H9 (cell line): ENCODE measurements around the gene STK38L. TPM values are rescaled to one million over a fixed set of nuclear protein-coding genes. Genes with fewer than 3 reads are reported as not detected.
A peak's percentile ranks its signal among the peaks of the same experiment; 100 is the strongest.

ENCODE experiments used
- DNase-seq: peaks from one replicate; pipeline ENCODE4 v3.0.0-alpha.2; 2017
- H2AFZ ChIP-seq: one replicate; pipeline ENCODE4 v1.6.1; 2013; ENCODE audit warnings: mild to moderate bottlenecking, low read length, control low read depth, moderate library complexity
- H2AK5ac ChIP-seq: 2 replicates; pipeline ENCODE4 v1.6.1; 2013; ENCODE audit warnings: low read length, control low read depth, mixed read lengths; ENCODE audit not compliant: insufficient read length
- H2BK120ac ChIP-seq: one replicate; pipeline ENCODE4 v1.6.1; 2013; ENCODE audit warnings: low read depth, mild to moderate bottlenecking, low read length, control low read depth, inconsistent platforms; ENCODE audit not compliant: poor library complexity, severe bottlenecking
- H2BK12ac ChIP-seq: 2 replicates; pipeline ENCODE4 v1.6.1; 2013; ENCODE audit warnings: low read length, control low read depth, mixed read lengths, low read depth; ENCODE audit not compliant: insufficient read length
- H2BK15ac ChIP-seq: 2 replicates; pipeline ENCODE4 v1.6.1; 2013; ENCODE audit warnings: low read depth, low read length, control low read depth
- H2BK20ac ChIP-seq: one replicate; pipeline ENCODE4 v1.6.1; 2013; ENCODE audit warnings: low read depth, mild to moderate bottlenecking, low read length, control low read depth, inconsistent platforms; ENCODE audit not compliant: poor library complexity, severe bottlenecking
- H2BK5ac ChIP-seq: 2 replicates; pipeline ENCODE4 v1.6.1; 2013; ENCODE audit warnings: low read length, control low read depth, mixed read lengths; ENCODE audit not compliant: insufficient read length
- H3K14ac ChIP-seq: 2 replicates; pipeline ENCODE4 v1.6.1; 2013; ENCODE audit warnings: low read length, control low read depth; ENCODE audit not compliant: insufficient read depth
- H3K18ac ChIP-seq: 2 replicates; pipeline ENCODE4 v1.6.1; 2013; ENCODE audit warnings: low read depth, mild to moderate bottlenecking, mixed read lengths, low read length, control low read depth; ENCODE audit not compliant: insufficient read length
- H3K23ac ChIP-seq: 2 replicates; pipeline ENCODE4 v1.6.1; 2013; ENCODE audit warnings: low read length, control low read depth, mixed read lengths, low read depth; ENCODE audit not compliant: insufficient read length
- H3K23me2 ChIP-seq: 2 replicates; pipeline ENCODE4 v1.6.1; 2013; ENCODE audit warnings: low read depth, mild to moderate bottlenecking, mixed read lengths, low read length, control low read depth; ENCODE audit not compliant: insufficient read length, poor library complexity, severe bottlenecking
- H3K27ac ChIP-seq: 2 replicates; pipeline ENCODE4 v1.5.1; 2013; ENCODE audit warnings: low read length, control low read depth, mixed read lengths, low read depth; ENCODE audit not compliant: insufficient read length
- H3K27me3 ChIP-seq: 2 replicates; pipeline ENCODE4 v1.6.1; 2013; ENCODE audit warnings: low read length, control low read depth, inconsistent platforms; ENCODE audit not compliant: insufficient read depth
- H3K4ac ChIP-seq: 2 replicates; pipeline ENCODE4 v1.6.1; 2013; ENCODE audit warnings: low read depth, mild to moderate bottlenecking, control low read depth, inconsistent platforms, low read length, moderate library complexity
- H3K4me1 ChIP-seq: 2 replicates; pipeline ENCODE4 v1.6.1; 2013; ENCODE audit warnings: low read length, control low read depth, inconsistent platforms; ENCODE audit not compliant: insufficient read depth
- H3K4me2 ChIP-seq: 2 replicates; pipeline ENCODE4 v1.6.1; 2013; ENCODE audit warnings: low read length, control low read depth, mixed read lengths; ENCODE audit not compliant: insufficient read length, insufficient read depth
- H3K56ac ChIP-seq: 2 replicates; pipeline ENCODE4 v1.6.1; 2013; ENCODE audit warnings: low read depth, mild to moderate bottlenecking, mixed read lengths, low read length, control low read depth; ENCODE audit not compliant: insufficient read length
- H3K79me1 ChIP-seq: 2 replicates; pipeline ENCODE4 v1.6.1; 2013; ENCODE audit warnings: low read depth, mild to moderate bottlenecking, moderate library complexity, low read length, control low read depth, inconsistent platforms; ENCODE audit not compliant: insufficient read depth, poor library complexity, severe bottlenecking
- H3K79me2 ChIP-seq: 2 replicates; pipeline ENCODE4 v1.6.1; 2013; ENCODE audit warnings: low read length, control low read depth, inconsistent platforms; ENCODE audit not compliant: insufficient read depth
- H3K9ac ChIP-seq: 2 replicates; pipeline ENCODE4 v1.6.1; 2013; ENCODE audit warnings: low read length, control low read depth, mixed read lengths; ENCODE audit not compliant: insufficient read length; ENCODE audit errors: extremely low read depth
- H3K9me3 ChIP-seq: one replicate; pipeline ENCODE4 v1.6.1; 2013; ENCODE audit warnings: low read depth, low read length, inconsistent platforms; ENCODE audit not compliant: control insufficient read depth
- H3T11ph ChIP-seq: one replicate; pipeline ENCODE4 v1.6.1; 2013; ENCODE audit warnings: mild to moderate bottlenecking, low read length, control low read depth, inconsistent platforms
- H4K20me1 ChIP-seq: one replicate; pipeline ENCODE4 v1.6.1; 2013; ENCODE audit not compliant: control insufficient read depth, insufficient read length, insufficient read depth
- H4K5ac ChIP-seq: 2 replicates; pipeline ENCODE4 v1.6.1; 2013; ENCODE audit warnings: low read depth, mild to moderate bottlenecking, mixed read lengths, low read length, control low read depth; ENCODE audit not compliant: insufficient read length
- H4K8ac ChIP-seq: replicated peaks from 2 replicates; pipeline ENCODE4 v1.6.1; 2013; ENCODE audit warnings: low read length, control low read depth, mixed read lengths, low read depth; ENCODE audit not compliant: insufficient read length
- H4K91ac ChIP-seq: 2 replicates; pipeline ENCODE4 v1.6.1; 2013; ENCODE audit warnings: low read depth, mild to moderate bottlenecking, moderate library complexity, mixed read lengths, low read length, control low read depth; ENCODE audit not compliant: insufficient read length
- H3K27ac Mint-ChIP-seq, 3 experiments: 2 replicates in 2 of 3; 3 replicates in 1 of 3; pipeline ENCODE4 v1.8.0; 2020 to 2021; ENCODE audit warnings: mixed read lengths in 3 of 3, mild to moderate bottlenecking in 1 of 3, moderate library complexity in 1 of 3
- H3K27me3 Mint-ChIP-seq: 2 replicates; pipeline ENCODE4 v1.8.0; 2021; ENCODE audit warnings: low read depth, mild to moderate bottlenecking, moderate library complexity, mixed read lengths
- H3K36me3 Mint-ChIP-seq, 3 experiments: 2 replicates in 2 of 3; 3 replicates in 1 of 3; pipeline ENCODE4 v1.8.0; 2020 to 2021; ENCODE audit warnings: low read depth in 3 of 3, mixed read lengths in 3 of 3; ENCODE audit not compliant: insufficient read depth in 1 of 3
- H3K4me1 Mint-ChIP-seq, 2 experiments: 2 replicates each; pipeline ENCODE4 v1.8.0; 2020; ENCODE audit warnings: mixed read lengths in 2 of 2
- H3K4me3 Mint-ChIP-seq, 2 experiments: 2 replicates in 1 of 2; 3 replicates in 1 of 2; pipeline ENCODE4 v1.8.0; 2020 to 2021; ENCODE audit warnings: mild to moderate bottlenecking in 2 of 2, mixed read lengths in 2 of 2, moderate library complexity in 1 of 2
- H3K9me3 Mint-ChIP-seq, 2 experiments: 2 replicates in 1 of 2; 3 replicates in 1 of 2; pipeline ENCODE4 v1.8.0; 2020; ENCODE audit warnings: mild to moderate bottlenecking in 2 of 2, mixed read lengths in 2 of 2, moderate library complexity in 1 of 2
- CTCF ChIP-seq: fragments of 200-600 bp; sonication (generic); conservative IDR thresholded peaks from 3 replicates; pipeline ENCODE4 v1.8.0; 2021; ENCODE audit warnings: antibody characterized with exemption, mild to moderate bottlenecking
- WGBS: extraction: QIAGEN DNeasy Blood & Tissue Kit; methylation state at CpG from one replicate; pipeline ENCODE4 v1.1.7; 2013; ENCODE audit warnings: missing lambda C conversion rate, low lambda C conversion rate, mixed read lengths; ENCODE audit not compliant: insufficient read length; ENCODE audit errors: extremely low coverage; 5-methylcytosine and 5-hydroxymethylcytosine counted together
- total RNA-seq: library from RNA; stranded (reverse); gene quantifications from 2 replicates; pipeline ENCODE4 v1.2.1, GENCODE V29; 2021

STK38L gene
- total RNA-seq, 1 experiment from 2014 or later: 44.9 TPM

GRCh38 chr12:27331291-27331926 lies 87.3 kb downstream of the STK38L start:
- peak overlapping the region; percentile 71 for H3K4me2 ChIP-seq
- Mint-ChIP-seq H3K27ac (no peak overlapping the region), H3K9me3 (no peaks in the 10 kb centered on the region), H3K4me1 (peaks cover 20 to 29% of the 10 kb centered on the region in 2 experiments), H3K4me3 (peak overlapping the region in 1 of 2 experiments; percentile 21; a peak in 2 of 5 replicates), H3K27me3 (peaks cover 31% of the 10 kb centered on the region), H3K36me3 (no peaks in the 10 kb centered on the region)
- H3K4me1 ChIP-seq: no peaks in the 10 kb centered on the region; the same call in none of the 2 replicates
- H2AK5ac ChIP-seq: no peak overlapping the region
- H4K20me1 ChIP-seq: no peaks in the 10 kb centered on the region
- H3K23me2 ChIP-seq: peaks cover 8% of the 10 kb centered on the region
- no peak overlapping the region for H2BK12ac ChIP-seq
- H2BK15ac ChIP-seq: no peak overlapping the region
- no CpG with 5 or more reads among the region's 7 CpGs for WGBS
- H4K5ac ChIP-seq: no peak overlapping the region
- H3K18ac ChIP-seq: no peak overlapping the region
- H3K9ac ChIP-seq: no peak overlapping the region
- no peak overlapping the region for H3K27ac ChIP-seq
- no peak overlapping the region for H2AFZ ChIP-seq
- H2BK120ac ChIP-seq: no peak overlapping the region
- no peak overlapping the region for H3T11ph ChIP-seq
- no peak for DNase-seq
- H2BK20ac ChIP-seq: no peak overlapping the region
- H3K14ac ChIP-seq: no peak overlapping the region
- no peak for TF ChIP-seq CTCF
- H4K91ac ChIP-seq: no peak overlapping the region
- H3K56ac ChIP-seq: no peak overlapping the region
- H3K79me1 ChIP-seq: no peaks in the 10 kb centered on the region
- H3K27me3 ChIP-seq: peaks cover 10% of the 10 kb centered on the region; the same call in 1 of the 2 replicates
- no peak overlapping the region for H2BK5ac ChIP-seq
- no peak overlapping the region for H3K23ac ChIP-seq
- 0 out of 2 replicates have a peak, but pooled peaks cover 2% of the 10 kb centered on the region for H3K79me2 ChIP-seq
- no peak overlapping the region for H4K8ac ChIP-seq
- no peak overlapping the region for H3K4ac ChIP-seq
- no peaks in the 10 kb centered on the region for H3K9me3 ChIP-seq
